ENCODE results near the gene CDC7. TPM values are rescaled to one million over a fixed set of nuclear protein-coding genes. Genes with fewer than 3 reads are reported as not detected.

The CDC7 gene
- total and polyA plus RNA-seq, 2 donors (not counting 1 experiment from before 2014, with no cell fraction given) = 3.9 to 7.4 TPM

- no peak overlapping the region for H3K9ac ChIP-seq (ENCODE audit: low read length)
- H3K36me3 ChIP-seq (replicated peaks in 1 of 2; ENCODE audit: control extremely low read depth in 1 of 2, control insufficient read depth in 1 of 2, extremely low read depth in 1 of 2, insufficient read depth in 2 of 2, low read length in 1 of 2) = no peaks in the 10 kb centered on the region
- CTCF ChIA-PET = no interaction called here
- H3K4me1 ChIP-seq (ENCODE audit: control insufficient read depth in 2 of 2, insufficient read depth in 2 of 2, low read length in 2 of 2) = peaks cover 24 to 26% of the 10 kb centered on the region in 2 donors
- DNase-seq (no peak), ATAC-seq (ENCODE audit: low read depth) (no peak)
- no peaks in the 10 kb centered on the region for H3K9me3 ChIP-seq (ENCODE audit: control extremely low read depth in 1 of 3, control insufficient read depth in 2 of 3, insufficient read depth in 1 of 3, low read length in 2 of 3)
- no peak overlapping the region for H2AFZ ChIP-seq (ENCODE audit: insufficient read depth, low read depth, low read length, poor library complexity, severe bottlenecking)
- no peaks in the 10 kb centered on the region for H3K79me2 ChIP-seq (ENCODE audit: control insufficient read depth, insufficient read depth, low read length)
- no peak overlapping the region for H3K4me3 ChIP-seq (ENCODE audit: control extremely low read depth in 1 of 5, extremely low read depth in 1 of 5, insufficient read depth in 1 of 5, low read depth in 2 of 5, low read length in 4 of 5)
- Mint-ChIP-seq H3K27ac (no peak overlapping the region), H3K27me3 (no peaks in the 10 kb centered on the region), H3K9me3 (ENCODE audit: insufficient read depth) (peaks cover 2% of the 10 kb centered on the region), H3K4me1 (peaks cover 23% of the 10 kb centered on the region), H3K4me3 (no peak overlapping the region)
- WGBS (ENCODE audit: insufficient coverage) = 86% methylated on average over 4 of the region's 4 CpGs
- POLR2A ChIA-PET = no interaction called here
- no peaks in the 10 kb centered on the region for H4K20me1 ChIP-seq (ENCODE audit: control insufficient read depth, insufficient read depth, low read length, poor library complexity, severe bottlenecking)
- intact Hi-C loops (cut with micrococcal nuclease) = no loop called here
- no peak overlapping the region for H3K27ac ChIP-seq (ENCODE audit: low read length in 2 of 2)
- no peaks in the 10 kb centered on the region for H3K27me3 ChIP-seq (replicated peaks in 1 of 4; ENCODE audit: control extremely low read depth in 1 of 4, control insufficient read depth in 3 of 4, insufficient read depth in 4 of 4, low read length in 3 of 4)
- TF ChIP-seq EZH2 (IDR thresholded peaks at IDR 0.05; ENCODE audit: borderline replicate concordance, insufficient read depth, low read depth, low read length, poor library complexity, severe bottlenecking) = no peak
- H3K4me2 ChIP-seq (replicated peaks; ENCODE audit: low read depth, low read length, poor library complexity, severe bottlenecking) = no peak overlapping the region
Measured at GRCh38 chr1:91567583-91567982, 66.9 kb downstream of the CDC7 start.

- 99% methylated on average over 5 of the region's 7 CpGs for WGBS (ENCODE audit: insufficient coverage)
- peaks cover 26% of the 10 kb centered on the region for H3K4me1 Mint-ChIP-seq
- peaks cover 2% of the 10 kb centered on the region for H3K9me3 Mint-ChIP-seq (ENCODE audit: insufficient read depth)
Measured at GRCh38 chr1:91568261-91568660, 67.6 kb downstream of the CDC7 start.

More at GRCh38 chr1:91568261-91568660, 67.6 kb downstream of the CDC7 start:
- no peaks in the 10 kb centered on the region for H3K27me3 ChIP-seq (replicated peaks in 1 of 4; ENCODE audit: control extremely low read depth in 1 of 4, control insufficient read depth in 3 of 4, insufficient read depth in 4 of 4, low read length in 3 of 4)
- H3K4me3 ChIP-seq (ENCODE audit: control extremely low read depth in 1 of 5, extremely low read depth in 1 of 5, insufficient read depth in 1 of 5, low read depth in 2 of 5, low read length in 4 of 5) = no peak overlapping the region
- H3K27ac ChIP-seq (ENCODE audit: low read length in 2 of 2) = no peak overlapping the region
- intact Hi-C loops (cut with micrococcal nuclease) = no loop called here
- no peak overlapping the region for H3K4me2 ChIP-seq (replicated peaks; ENCODE audit: low read depth, low read length, poor library complexity, severe bottlenecking)
- peaks cover 25 to 28% of the 10 kb centered on the region in 2 donors for H3K4me1 ChIP-seq (ENCODE audit: control insufficient read depth in 2 of 2, insufficient read depth in 2 of 2, low read length in 2 of 2)
- no peak for DNase-seq
- ATAC-seq (ENCODE audit: low read depth) = no peak
- Mint-ChIP-seq H3K4me3 (no peak overlapping the region), H3K27me3 (no peaks in the 10 kb centered on the region), H3K27ac (no peak overlapping the region)
- ChIA-PET CTCF (no interaction called here), POLR2A (no interaction called here)
- no peaks in the 10 kb centered on the region for H4K20me1 ChIP-seq (ENCODE audit: control insufficient read depth, insufficient read depth, low read length, poor library complexity, severe bottlenecking)
- no peaks in the 10 kb centered on the region for H3K9me3 ChIP-seq (ENCODE audit: control extremely low read depth in 1 of 3, control insufficient read depth in 2 of 3, insufficient read depth in 1 of 3, low read length in 2 of 3)
- no peak overlapping the region for H3K9ac ChIP-seq (ENCODE audit: low read length)
- no peaks in the 10 kb centered on the region for H3K36me3 ChIP-seq (replicated peaks in 1 of 2; ENCODE audit: control extremely low read depth in 1 of 2, control insufficient read depth in 1 of 2, extremely low read depth in 1 of 2, insufficient read depth in 2 of 2, low read length in 1 of 2)
- TF ChIP-seq CTCF (IDR thresholded peaks at IDR 0.05) (no peak), EZH2 (IDR thresholded peaks at IDR 0.05; ENCODE audit: borderline replicate concordance, insufficient read depth, low read depth, low read length, poor library complexity, severe bottlenecking) (no peak)
- no peaks in the 10 kb centered on the region for H3K79me2 ChIP-seq (ENCODE audit: control insufficient read depth, insufficient read depth, low read length)
- H2AFZ ChIP-seq (ENCODE audit: insufficient read depth, low read depth, low read length, poor library complexity, severe bottlenecking) = no peak overlapping the region

All from B cell (primary cell).